ENCODE measurements around the gene AMN. TPM values are rescaled to one million over a fixed set of nuclear protein-coding genes. Genes with fewer than 3 reads are reported as not detected.
A peak's percentile ranks its signal among the peaks of the same experiment; 100 is the strongest.

Gene AMN
- polyA plus RNA-seq, 3 donors = 0.09 TPM; not detected in 2

GRCh38 chr14:102903248-102903888, 19.1 kb upstream of the AMN start:
- H2AFZ ChIP-seq (ENCODE audit: insufficient read depth, low read depth, low read length, poor library complexity, severe bottlenecking) = no peak overlapping the region
- peak overlapping the region in 1 of 7 donors; percentile 71 for H3K27ac Mint-ChIP-seq
- H3K4me1 Mint-ChIP-seq = peaks cover 9% of the 10 kb centered on the region

GRCh38 chr14:102903889-102904512, 18.5 kb upstream of the AMN start:
- Histone ChIP-seq H3K9me3 (replicated peaks in 1 of 2; ENCODE audit: control insufficient read depth in 1 of 2, insufficient read depth in 1 of 2, low read length in 2 of 2) (no peaks in the 10 kb centered on the region), H3K4me1 (ENCODE audit: control insufficient read depth in 1 of 2, insufficient read depth in 2 of 2, low read length in 2 of 2) (peaks cover 0 to 6% of the 10 kb centered on the region in 2 donors), H3K27me3 (ENCODE audit: control insufficient read depth in 2 of 2, insufficient read depth in 2 of 2, low read length in 2 of 2) (no peaks in the 10 kb centered on the region), H3K27ac (ENCODE audit: low read depth in 1 of 2, low read length in 2 of 2) (no peak overlapping the region), H2AFZ (ENCODE audit: insufficient read depth, low read depth, low read length, poor library complexity, severe bottlenecking) (no peak overlapping the region), H3K36me3 (replicated peaks in 1 of 2; ENCODE audit: control insufficient read depth in 1 of 2, insufficient read depth in 2 of 2, low read length in 2 of 2) (peaks cover 55 to 88% of the 10 kb centered on the region in 2 donors), H3K4me3 (replicated peaks in 1 of 3; ENCODE audit: low read depth in 2 of 3, low read length in 3 of 3) (no peak overlapping the region), H3K4me2 (replicated peaks; ENCODE audit: extremely low read depth, low read length, poor library complexity, severe bottlenecking) (no peak overlapping the region), H3K9ac (ENCODE audit: insufficient read depth, low read length, poor library complexity, severe bottlenecking) (no peak overlapping the region), H3K79me2 (ENCODE audit: insufficient read depth, low read length) (no peaks in the 10 kb centered on the region), H4K20me1 (ENCODE audit: insufficient read depth, low read length) (peaks cover 43% of the 10 kb centered on the region)
- Mint-ChIP-seq H3K27ac (peak overlapping the region in 2 of 7 donors; percentile 19 to 71), H3K4me3 (no peak overlapping the region), H3K36me3 (peaks cover 51 to 79% of the 10 kb centered on the region in 2 donors), H3K27me3 (ENCODE audit: low read depth in 3 of 3) (peaks cover 0 to 1% (median 0%) of the 10 kb centered on the region in 3 donors), H3K4me1 (peaks cover 9% of the 10 kb centered on the region), H3K9me3 (peaks cover 0 to 1% (median 0%) of the 10 kb centered on the region in 7 donors)
- TF ChIP-seq CTCF (IDR thresholded peaks at IDR 0.05) = no peak
- intact Hi-C loops (cut with micrococcal nuclease) = no loop called here
- 83% methylated on average over 5 of the region's 7 CpGs for WGBS (ENCODE audit: insufficient coverage)
- DNase-seq = no peak

More at GRCh38 chr14:102903248-102903888, 19.1 kb upstream of the AMN start:
- H3K4me1 ChIP-seq (ENCODE audit: control insufficient read depth in 1 of 2, insufficient read depth in 2 of 2, low read length in 2 of 2) = peaks cover 0 to 6% of the 10 kb centered on the region in 2 donors
- peaks cover 0 to 1% (median 0%) of the 10 kb centered on the region in 7 donors for H3K9me3 Mint-ChIP-seq
- H3K4me3 Mint-ChIP-seq = no peak overlapping the region
- H3K4me2 ChIP-seq (replicated peaks; ENCODE audit: extremely low read depth, low read length, poor library complexity, severe bottlenecking) = no peak overlapping the region
- H3K79me2 ChIP-seq (ENCODE audit: insufficient read depth, low read length) = no peaks in the 10 kb centered on the region
- 89% methylated on average over 18 of the region's 29 CpGs for WGBS (ENCODE audit: insufficient coverage)
- H3K36me3 ChIP-seq (replicated peaks in 1 of 2; ENCODE audit: control insufficient read depth in 1 of 2, insufficient read depth in 2 of 2, low read length in 2 of 2) = peaks cover 62 to 92% of the 10 kb centered on the region in 2 donors
- H3K27ac ChIP-seq (ENCODE audit: low read depth in 1 of 2, low read length in 2 of 2) = no peak overlapping the region
- peaks cover 0 to 1% (median 0%) of the 10 kb centered on the region in 3 donors for H3K27me3 Mint-ChIP-seq (ENCODE audit: low read depth in 3 of 3)
- H3K36me3 Mint-ChIP-seq = peaks cover 56 to 86% of the 10 kb centered on the region in 2 donors
- peaks cover 42% of the 10 kb centered on the region for H4K20me1 ChIP-seq (ENCODE audit: insufficient read depth, low read length)
- no peak overlapping the region for H3K4me3 ChIP-seq (replicated peaks in 1 of 3; ENCODE audit: low read depth in 2 of 3, low read length in 3 of 3)
- no peak for DNase-seq
- no peaks in the 10 kb centered on the region for H3K27me3 ChIP-seq (ENCODE audit: control insufficient read depth in 2 of 2, insufficient read depth in 2 of 2, low read length in 2 of 2)
- no peak for TF ChIP-seq CTCF (IDR thresholded peaks at IDR 0.05)
- intact Hi-C loops (cut with micrococcal nuclease) = no loop called here
- H3K9me3 ChIP-seq (replicated peaks in 1 of 2; ENCODE audit: control insufficient read depth in 1 of 2, insufficient read depth in 1 of 2, low read length in 2 of 2) = no peaks in the 10 kb centered on the region
- H3K9ac ChIP-seq (ENCODE audit: insufficient read depth, low read length, poor library complexity, severe bottlenecking) = no peak overlapping the region

Measured in CD14-positive monocyte (primary cell).